ENCODE data around the gene RNU5D-1.

The RNU5D-1 gene

DNA sequence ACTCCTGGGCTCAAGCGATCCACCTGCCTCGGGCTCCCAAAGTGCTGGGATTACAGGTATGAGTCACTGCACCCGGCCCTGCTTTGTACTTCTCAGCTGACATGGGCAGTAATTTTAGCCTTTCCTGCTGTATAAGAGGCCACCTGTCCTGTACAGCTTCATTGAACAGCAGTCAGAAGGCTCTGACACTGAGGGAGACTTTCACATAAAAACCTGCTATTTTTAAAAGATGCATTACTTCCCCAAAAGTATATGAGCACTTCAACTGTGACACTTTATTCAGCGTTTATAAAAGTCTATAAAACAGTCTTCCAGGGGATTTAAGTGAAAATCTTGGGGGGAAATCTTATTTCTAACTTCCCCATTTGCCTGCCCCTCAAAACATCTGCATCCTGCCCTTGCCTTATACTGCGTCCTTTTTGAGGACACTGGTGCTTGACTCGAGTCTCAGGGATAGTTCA, 17.6 kb downstream of the RNU5D-1 start:
- no peak overlapping the region for H3K4me2 ChIP-seq (ENCODE audit: low read length)
- no peaks in the 10 kb centered on the region for H3K36me3 ChIP-seq (ENCODE audit: control insufficient read depth in 1 of 2, insufficient read depth in 2 of 2, low read length in 2 of 2)
- no peak overlapping the region for H3K4ac ChIP-seq (ENCODE audit: low read depth, low read length)
- no peak overlapping the region for H3K27ac ChIP-seq (ENCODE audit: low read depth, low read length)
- H3K9ac ChIP-seq (ENCODE audit: low read length), result no peak overlapping the region
- no peaks in the 10 kb centered on the region for H3K79me2 ChIP-seq (ENCODE audit: control insufficient read depth, insufficient read depth, low read length, poor library complexity)
- no peak overlapping the region for H4K8ac ChIP-seq (ENCODE audit: low read depth, low read length)
- DNase-seq, result peak; percentile 32 to 36
- no peak overlapping the region for H3K23ac ChIP-seq (ENCODE audit: low read length)
- no peak overlapping the region for H4K91ac ChIP-seq (ENCODE audit: low read depth, low read length)
- no peaks in the 10 kb centered on the region for H3K79me1 ChIP-seq (ENCODE audit: low read length)
- H3K4me1 ChIP-seq (ENCODE audit: control insufficient read depth in 1 of 2, insufficient read depth in 2 of 2, low read length in 2 of 2), result peaks cover 2 to 3% of the 10 kb centered on the region in 2 experiments
- no peak overlapping the region for H3K4me3 ChIP-seq (ENCODE audit: low read depth, low read length)
- H2BK120ac ChIP-seq (ENCODE audit: insufficient read depth, low read length, poor library complexity), result no peak overlapping the region
- H3K18ac ChIP-seq (ENCODE audit: low read length), result no peak overlapping the region
- H3K14ac ChIP-seq (ENCODE audit: low read length), result no peak overlapping the region
- no peak overlapping the region for H2AFZ ChIP-seq (ENCODE audit: insufficient read depth, low read length, poor library complexity)
- no peak overlapping the region for H2BK12ac ChIP-seq (ENCODE audit: low read length)
- no peak overlapping the region for H4K12ac ChIP-seq (ENCODE audit: low read depth, low read length)
- no peaks in the 10 kb centered on the region for H3K27me3 ChIP-seq (ENCODE audit: insufficient read depth, low read length)
- no peak overlapping the region for H2AK5ac ChIP-seq (ENCODE audit: low read length)
- no peak overlapping the region for H2BK5ac ChIP-seq (ENCODE audit: low read depth, low read length, poor library complexity)
- H3K9me3 ChIP-seq (ENCODE audit: insufficient read depth, low read depth, low read length), result no peaks in the 10 kb centered on the region
- no CpG with 5 or more reads among the region's 6 CpGs for WGBS (ENCODE audit: extremely low coverage, insufficient coverage, insufficient read length)

DNA sequence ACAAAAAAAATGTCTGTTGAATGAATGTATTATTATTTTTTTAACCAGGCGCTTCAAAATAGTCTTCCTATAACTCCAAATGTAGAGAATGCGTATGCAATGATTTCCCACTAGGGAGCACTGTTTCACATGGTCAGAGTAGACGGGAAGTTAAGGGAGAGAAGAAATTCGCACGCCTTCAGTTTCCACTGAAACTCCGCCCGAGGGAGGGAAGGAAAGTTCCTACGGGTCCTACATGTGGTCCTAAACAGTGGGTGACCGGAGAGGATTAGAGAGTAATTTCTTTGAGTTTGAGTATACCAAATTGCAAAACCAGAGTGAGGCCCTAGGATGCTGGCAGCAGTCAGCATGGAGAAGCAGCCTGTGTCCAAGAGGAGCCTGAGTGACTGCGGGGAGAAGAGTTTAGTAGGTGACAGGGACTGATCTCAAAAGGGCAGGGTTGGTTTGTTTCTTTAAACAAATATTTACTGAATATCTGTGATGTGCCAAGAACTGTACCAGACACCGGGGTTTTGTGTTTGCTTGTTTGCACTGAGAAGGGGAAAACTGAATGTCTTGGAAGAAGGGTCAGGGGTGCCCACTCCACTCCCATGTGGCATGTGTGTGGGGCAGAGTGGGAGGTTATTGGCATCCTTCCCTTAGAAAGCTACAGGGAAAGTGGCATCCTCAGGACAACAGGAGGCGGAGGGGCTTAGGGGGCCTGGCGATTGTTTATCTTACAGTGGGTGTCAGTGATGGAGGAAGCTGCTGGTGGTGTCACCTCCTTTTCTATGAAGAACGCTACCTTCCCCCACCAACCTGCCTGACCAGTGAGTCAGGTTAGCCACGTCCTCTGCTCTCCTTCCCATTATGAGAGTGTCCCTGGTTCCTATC, 22.8 kb downstream of the RNU5D-1 start:
- peak; percentile 70 to 93 for DNase-seq
- Histone ChIP-seq H3K4me2 (ENCODE audit: low read length) (no peak overlapping the region), H3K79me1 (ENCODE audit: low read length) (no peaks in the 10 kb centered on the region), H3K18ac (ENCODE audit: low read length) (no peak overlapping the region), H3K4me3 (ENCODE audit: low read depth, low read length) (no peak overlapping the region), H3K4me1 (ENCODE audit: control insufficient read depth in 1 of 2, insufficient read depth in 2 of 2, low read length in 2 of 2) (peaks cover 2 to 4% of the 10 kb centered on the region in 2 experiments), H2AK5ac (ENCODE audit: low read length) (no peak overlapping the region), H3K36me3 (ENCODE audit: control insufficient read depth in 1 of 2, insufficient read depth in 2 of 2, low read length in 2 of 2) (no peaks in the 10 kb centered on the region), H3K27ac (ENCODE audit: low read depth, low read length) (no peak overlapping the region), H3K14ac (ENCODE audit: low read length) (no peak overlapping the region), H3K4ac (ENCODE audit: low read depth, low read length) (no peak overlapping the region), H3K9ac (ENCODE audit: low read length) (no peak overlapping the region), H3K23ac (ENCODE audit: low read length) (no peak overlapping the region), H4K91ac (ENCODE audit: low read depth, low read length) (no peak overlapping the region), H3K9me3 (ENCODE audit: insufficient read depth, low read depth, low read length) (no peaks in the 10 kb centered on the region), H4K12ac (ENCODE audit: low read depth, low read length) (no peak overlapping the region), H3K27me3 (ENCODE audit: insufficient read depth, low read length) (no peaks in the 10 kb centered on the region), H4K8ac (ENCODE audit: low read depth, low read length) (no peak overlapping the region), H2BK120ac (ENCODE audit: insufficient read depth, low read length, poor library complexity) (no peak overlapping the region), H2BK5ac (ENCODE audit: low read depth, low read length, poor library complexity) (no peak overlapping the region), H2AFZ (ENCODE audit: insufficient read depth, low read length, poor library complexity) (no peak overlapping the region), H2BK12ac (ENCODE audit: low read length) (no peak overlapping the region), H3K79me2 (ENCODE audit: control insufficient read depth, insufficient read depth, low read length, poor library complexity) (no peaks in the 10 kb centered on the region)
- no CpG with 5 or more reads among the region's 15 CpGs for WGBS (ENCODE audit: extremely low coverage, insufficient coverage, insufficient read length)

DNA sequence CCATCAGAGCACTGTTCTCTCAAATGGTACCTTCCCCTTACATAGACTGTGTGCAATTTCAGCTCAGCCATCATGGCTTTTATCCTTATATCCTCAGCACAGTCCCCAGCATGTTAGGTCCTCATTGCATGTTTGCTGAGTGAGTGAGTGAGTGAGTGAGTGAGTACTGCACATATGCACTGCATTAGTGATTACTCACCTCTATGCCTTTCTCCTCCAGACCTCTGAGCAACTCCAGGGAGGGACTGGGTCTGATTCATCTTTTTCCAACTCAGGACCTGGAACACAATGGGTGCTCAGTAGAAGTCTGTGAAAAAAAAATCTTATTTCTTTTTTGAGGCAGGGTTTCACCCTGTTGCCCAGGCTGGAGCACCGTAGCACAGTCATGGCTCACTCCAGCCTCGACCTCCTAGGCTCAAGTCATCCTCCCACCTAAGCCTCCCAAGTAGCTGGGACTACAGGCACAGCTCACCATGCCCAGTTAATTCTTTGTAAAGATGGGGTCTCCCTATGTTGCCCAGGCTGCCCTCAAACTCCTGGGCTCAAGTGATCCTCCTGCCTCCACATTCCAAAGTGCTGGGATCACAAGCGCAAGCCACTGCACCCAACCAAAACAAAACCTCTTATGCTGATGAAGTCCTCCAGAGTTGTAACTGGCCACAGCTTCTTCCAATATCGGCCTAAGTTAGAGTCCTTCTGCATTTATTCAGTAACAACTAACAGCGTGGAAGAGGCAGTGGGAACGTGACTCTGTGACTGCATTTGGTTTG, 23.7 kb downstream of the RNU5D-1 start:
- Histone ChIP-seq H4K8ac (ENCODE audit: low read depth, low read length) (no peak overlapping the region), H3K36me3 (ENCODE audit: control insufficient read depth in 1 of 2, insufficient read depth in 2 of 2, low read length in 2 of 2) (no peaks in the 10 kb centered on the region), H4K91ac (ENCODE audit: low read depth, low read length) (no peak overlapping the region), H3K18ac (ENCODE audit: low read length) (no peak overlapping the region), H3K27me3 (ENCODE audit: insufficient read depth, low read length) (no peaks in the 10 kb centered on the region), H3K23ac (ENCODE audit: low read length) (no peak overlapping the region), H3K9ac (ENCODE audit: low read length) (no peak overlapping the region), H2BK5ac (ENCODE audit: low read depth, low read length, poor library complexity) (no peak overlapping the region), H3K14ac (ENCODE audit: low read length) (no peak overlapping the region), H3K4me1 (ENCODE audit: control insufficient read depth in 1 of 2, insufficient read depth in 2 of 2, low read length in 2 of 2) (peaks cover 2 to 4% of the 10 kb centered on the region in 2 experiments), H3K27ac (ENCODE audit: low read depth, low read length) (no peak overlapping the region), H3K4me3 (ENCODE audit: low read depth, low read length) (no peak overlapping the region), H2AFZ (ENCODE audit: insufficient read depth, low read length, poor library complexity) (no peak overlapping the region), H3K79me1 (ENCODE audit: low read length) (no peaks in the 10 kb centered on the region), H4K12ac (ENCODE audit: low read depth, low read length) (no peak overlapping the region), H2BK120ac (ENCODE audit: insufficient read depth, low read length, poor library complexity) (no peak overlapping the region), H3K79me2 (ENCODE audit: control insufficient read depth, insufficient read depth, low read length, poor library complexity) (no peaks in the 10 kb centered on the region), H3K4me2 (ENCODE audit: low read length) (no peak overlapping the region), H3K4ac (ENCODE audit: low read depth, low read length) (no peak overlapping the region), H3K9me3 (ENCODE audit: insufficient read depth, low read depth, low read length) (no peaks in the 10 kb centered on the region), H2AK5ac (ENCODE audit: low read length) (no peak overlapping the region), H2BK12ac (ENCODE audit: low read length) (no peak overlapping the region)
- WGBS (ENCODE audit: extremely low coverage, insufficient coverage, insufficient read length), result no CpG with 5 or more reads among the region's 6 CpGs
- DNase-seq, result peak; percentile 63 to 74

DNA sequence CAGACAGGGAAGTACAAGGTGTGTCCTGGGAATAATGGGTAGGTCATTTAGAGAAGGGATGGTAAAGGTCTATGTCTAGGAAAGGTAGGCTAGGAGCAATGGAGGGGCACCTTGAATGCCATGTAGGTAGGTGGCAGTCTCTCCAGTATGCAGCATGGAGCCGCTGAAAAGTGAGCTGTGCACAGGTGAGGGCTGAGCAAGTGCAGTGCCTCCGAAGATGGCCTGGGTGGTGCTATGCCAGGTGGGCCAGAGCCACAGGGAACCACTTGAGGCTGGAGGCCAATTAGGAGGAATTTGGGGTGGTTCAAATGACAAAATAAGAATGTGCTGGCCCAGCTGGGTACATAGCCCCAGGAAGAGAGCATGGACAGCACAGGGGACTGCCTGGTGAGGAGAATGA, 25.0 kb downstream of the RNU5D-1 start:
- Histone ChIP-seq H3K9me3 (ENCODE audit: insufficient read depth, low read depth, low read length) (no peaks in the 10 kb centered on the region), H3K18ac (ENCODE audit: low read length) (no peak overlapping the region), H3K4me1 (ENCODE audit: control insufficient read depth in 1 of 2, insufficient read depth in 2 of 2, low read length in 2 of 2) (peaks cover 2 to 4% of the 10 kb centered on the region in 2 experiments), H2BK12ac (ENCODE audit: low read length) (no peak overlapping the region), H3K23ac (ENCODE audit: low read length) (no peak overlapping the region), H3K4ac (ENCODE audit: low read depth, low read length) (no peak overlapping the region), H4K12ac (ENCODE audit: low read depth, low read length) (no peak overlapping the region), H3K36me3 (ENCODE audit: control insufficient read depth in 1 of 2, insufficient read depth in 2 of 2, low read length in 2 of 2) (no peaks in the 10 kb centered on the region), H3K79me2 (ENCODE audit: control insufficient read depth, insufficient read depth, low read length, poor library complexity) (no peaks in the 10 kb centered on the region), H4K91ac (ENCODE audit: low read depth, low read length) (no peak overlapping the region), H2BK5ac (ENCODE audit: low read depth, low read length, poor library complexity) (no peak overlapping the region), H3K4me2 (ENCODE audit: low read length) (no peak overlapping the region), H3K14ac (ENCODE audit: low read length) (no peak overlapping the region), H2BK120ac (ENCODE audit: insufficient read depth, low read length, poor library complexity) (no peak overlapping the region), H2AK5ac (ENCODE audit: low read length) (no peak overlapping the region), H3K27me3 (ENCODE audit: insufficient read depth, low read length) (no peaks in the 10 kb centered on the region), H3K79me1 (ENCODE audit: low read length) (no peaks in the 10 kb centered on the region), H2AFZ (ENCODE audit: insufficient read depth, low read length, poor library complexity) (no peak overlapping the region), H3K4me3 (ENCODE audit: low read depth, low read length) (no peak overlapping the region), H3K9ac (ENCODE audit: low read length) (no peak overlapping the region), H4K8ac (ENCODE audit: low read depth, low read length) (no peak overlapping the region), H3K27ac (ENCODE audit: low read depth, low read length) (no peak overlapping the region)
- DNase-seq, result no peak
- WGBS (ENCODE audit: extremely low coverage, insufficient coverage, insufficient read length), result no CpG with 5 or more reads among the region's 2 CpGs

Data from trophoblast cell (in vitro differentiated cells and primary cell).